Endodermal cell (in vitro differentiated cells): Measurements from ENCODE around the gene SLC9A7. TPM values are rescaled to one million over a fixed set of nuclear protein-coding genes. Genes with fewer than 3 reads are reported as not detected.

Source experiments
- DNase-seq: peaks from one replicate; pipeline ENCODE4 v3.0.0-alpha.2; 2017
- H3K27ac ChIP-seq: 2 replicates; pipeline ENCODE4 v1.5.1; 2013; ENCODE audit warnings: mild to moderate bottlenecking, low read depth, low read length, moderate library complexity
- H3K27me3 ChIP-seq: 2 replicates; pipeline ENCODE4 v1.6.1; 2013; ENCODE audit warnings: mild to moderate bottlenecking, low read length, moderate library complexity; ENCODE audit not compliant: insufficient read depth, control insufficient read depth, poor library complexity, severe bottlenecking
- H3K36me3 ChIP-seq: 2 replicates; pipeline ENCODE4 v1.7.0; 2013; ENCODE audit warnings: mild to moderate bottlenecking, low read length, moderate library complexity; ENCODE audit not compliant: control insufficient read depth, insufficient read depth
- H3K4me1 ChIP-seq: one replicate; pipeline ENCODE4 v1.7.0; 2013; ENCODE audit warnings: low read length; ENCODE audit not compliant: control insufficient read depth, insufficient read depth
- H3K4me3 ChIP-seq: 2 replicates; pipeline ENCODE4 v1.5.1; 2013; ENCODE audit warnings: mild to moderate bottlenecking, low read length, moderate library complexity
- H3K9ac ChIP-seq: 2 replicates; pipeline ENCODE4 v1.6.1; 2013; ENCODE audit warnings: mild to moderate bottlenecking, low read length, moderate library complexity; ENCODE audit not compliant: poor library complexity, severe bottlenecking; ENCODE audit errors: extremely low read depth
- H3K9me3 ChIP-seq: 2 replicates; pipeline ENCODE4 v1.6.1; 2013; ENCODE audit warnings: mild to moderate bottlenecking, low read length, moderate library complexity; ENCODE audit not compliant: control insufficient read depth
- H3K27ac Mint-ChIP-seq: 2 replicates; pipeline ENCODE4 v1.8.0; 2020; ENCODE audit warnings: mixed read lengths
- H3K27me3 Mint-ChIP-seq: 2 replicates; pipeline ENCODE4 v1.8.0; 2021; ENCODE audit warnings: mild to moderate bottlenecking, mixed read lengths; ENCODE audit not compliant: insufficient read depth
- H3K36me3 Mint-ChIP-seq: 2 replicates; pipeline ENCODE4 v1.8.0; 2020; ENCODE audit warnings: low read depth, mixed read lengths
- H3K4me1 Mint-ChIP-seq: 2 replicates; pipeline ENCODE4 v1.8.0; 2020; ENCODE audit warnings: mixed read lengths
- H3K4me3 Mint-ChIP-seq: 2 replicates; pipeline ENCODE4 v1.8.0; 2020; ENCODE audit warnings: mild to moderate bottlenecking, moderate library complexity, mixed read lengths
- H3K9me3 Mint-ChIP-seq: 2 replicates; pipeline ENCODE4 v1.8.0; 2020; ENCODE audit warnings: mild to moderate bottlenecking, mixed read lengths
- CTCF ChIP-seq: fragments of 200-600 bp; sonication (generic); conservative IDR thresholded peaks from 2 replicates; pipeline ENCODE4 v1.5.0; 2021; ENCODE audit warnings: antibody characterized with exemption, mild to moderate bottlenecking
- WGBS, 2 experiments: methylation state at CpG; one replicate each; pipeline versions ENCODE4 v1.1.5 to v1.1.7; 2013; ENCODE audit warnings: missing lambda C conversion rate in 2 of 2, mixed read lengths in 1 of 2; ENCODE audit not compliant: insufficient coverage in 1 of 2, insufficient read length in 1 of 2; 5-methylcytosine and 5-hydroxymethylcytosine counted together
- total RNA-seq, 2 donors: library from RNA; stranded (reverse); fragmentation: NEBNext Ultra II Directional in 1 of 2; extraction: Animal tissue kit (Norgen Biotek cat#: 25700) in 1 of 2; gene quantifications; 2 replicates in 1 of 2; 3 replicates in 1 of 2; pipeline ENCODE4 v1.2.1, GENCODE V29; 2021

SLC9A7 gene
- total RNA-seq, 2 donors from 2014 or later, result 23.7 to 25.3 TPM

- Mint-ChIP-seq H3K27ac (no peak overlapping the region), H3K36me3 (peaks cover 10% of the 10 kb centered on the region), H3K9me3 (peaks cover 57% of the 10 kb centered on the region), H3K4me3 (no peak overlapping the region), H3K27me3 (no peaks in the 10 kb centered on the region), H3K4me1 (peaks cover 13% of the 10 kb centered on the region)
- no peaks in the 10 kb centered on the region for H3K4me1 ChIP-seq
- TF ChIP-seq CTCF, result no peak
- H3K36me3 ChIP-seq, result peaks cover 5% of the 10 kb centered on the region
- no peak overlapping the region for H3K9ac ChIP-seq
- H3K9me3 ChIP-seq, result peaks cover 11% of the 10 kb centered on the region
- no peaks in the 10 kb centered on the region for H3K27me3 ChIP-seq
- H3K27ac ChIP-seq, result no peak overlapping the region
- H3K4me3 ChIP-seq, result no peak overlapping the region
- 85% methylated on average over 3 of the region's 5 CpGs; no CpG with 5 or more reads in 1 of the 2 experiments for WGBS, 2 experiments
- no peak for DNase-seq
These were observed 45.0 kb downstream of the SLC9A7 start for GRCh38 chrX:46713672-46714490.

GRCh38 chrX:46712764-46713163, 46.2 kb downstream of the SLC9A7 start:
- no peak for TF ChIP-seq CTCF
- WGBS, 2 experiments, result 60 to 100% methylated on average over 1 of the region's 1 CpG
- H3K9me3 Mint-ChIP-seq, result peaks cover 60% of the 10 kb centered on the region
- no peaks in the 10 kb centered on the region for H3K27me3 ChIP-seq
- peaks cover 13% of the 10 kb centered on the region for H3K4me1 Mint-ChIP-seq
- no peak overlapping the region for H3K9ac ChIP-seq
- H3K27ac ChIP-seq, result no peak overlapping the region
- no peaks in the 10 kb centered on the region for H3K4me1 ChIP-seq
- H3K36me3 ChIP-seq, result peaks cover 5% of the 10 kb centered on the region
- H3K4me3 ChIP-seq, result no peak overlapping the region
- no peak for DNase-seq
- H3K27ac Mint-ChIP-seq, result no peak overlapping the region
- no peaks in the 10 kb centered on the region for H3K27me3 Mint-ChIP-seq
- H3K4me3 Mint-ChIP-seq, result no peak overlapping the region
- peaks cover 18% of the 10 kb centered on the region for H3K36me3 Mint-ChIP-seq
- H3K9me3 ChIP-seq, result peaks cover 14% of the 10 kb centered on the region

GRCh38 chrX:46710927-46711623, 47.8 kb downstream of the SLC9A7 start:
- H3K9ac ChIP-seq, result no peak overlapping the region
- TF ChIP-seq CTCF, result no peak
- H3K27ac ChIP-seq, result no peak overlapping the region
- whole genome bisulfite sequencing, 2 experiments, result 79% methylated on average over 6 of the region's 8 CpGs; no CpG with 5 or more reads in 1 of the 2 experiments
- peaks cover 18% of the 10 kb centered on the region for H3K4me1 Mint-ChIP-seq
- H3K9me3 Mint-ChIP-seq, result peaks cover 64% of the 10 kb centered on the region
- H3K27me3 Mint-ChIP-seq, result no peaks in the 10 kb centered on the region
- no peak overlapping the region for H3K4me3 Mint-ChIP-seq
- no peaks in the 10 kb centered on the region for H3K4me1 ChIP-seq
- H3K27ac Mint-ChIP-seq, result no peak overlapping the region
- no peaks in the 10 kb centered on the region for H3K27me3 ChIP-seq
- H3K9me3 ChIP-seq, result peaks cover 23% of the 10 kb centered on the region
- H3K4me3 ChIP-seq, result no peak overlapping the region
- H3K36me3 ChIP-seq, result peaks cover 5% of the 10 kb centered on the region
- H3K36me3 Mint-ChIP-seq, result peaks cover 18% of the 10 kb centered on the region
- DNase-seq, result no peak
